Smooth muscle cell of the brain vasculature (primary cell): ENCODE measurements around the gene TSPAN9.

Experiments
- DNase-seq: peaks from one replicate; pipeline ENCODE4 v3.0.0-alpha.2; 2012; ENCODE audit warnings: low read depth, low spot score

TSPAN9 gene

DNA sequence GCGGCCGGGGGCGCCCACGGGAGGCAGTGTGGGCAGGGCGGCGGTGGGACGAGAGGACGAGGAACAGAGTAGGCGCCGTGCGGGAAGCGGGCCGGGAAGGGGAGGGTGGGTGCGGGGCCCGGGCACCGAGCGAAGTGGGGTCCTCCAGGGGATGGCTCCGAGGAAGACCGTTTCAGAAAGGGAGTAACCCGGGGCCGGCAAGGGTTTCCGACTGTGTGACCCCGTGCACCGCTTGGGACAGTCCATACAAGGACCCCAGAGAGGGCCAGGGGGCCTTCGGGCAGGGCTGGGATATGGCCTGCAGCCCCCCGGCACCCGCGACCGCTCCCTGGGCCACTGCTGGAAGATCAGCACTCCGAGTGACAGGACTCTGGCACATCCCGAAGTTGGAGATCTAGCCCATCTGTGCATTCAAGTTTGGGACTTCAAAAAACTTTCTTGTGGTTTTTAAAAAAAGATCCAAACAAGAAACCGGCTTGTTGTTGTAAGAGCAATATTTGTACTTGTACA, 448 bp downstream of the TSPAN9 start:
- no peak for DNase-seq

DNA sequence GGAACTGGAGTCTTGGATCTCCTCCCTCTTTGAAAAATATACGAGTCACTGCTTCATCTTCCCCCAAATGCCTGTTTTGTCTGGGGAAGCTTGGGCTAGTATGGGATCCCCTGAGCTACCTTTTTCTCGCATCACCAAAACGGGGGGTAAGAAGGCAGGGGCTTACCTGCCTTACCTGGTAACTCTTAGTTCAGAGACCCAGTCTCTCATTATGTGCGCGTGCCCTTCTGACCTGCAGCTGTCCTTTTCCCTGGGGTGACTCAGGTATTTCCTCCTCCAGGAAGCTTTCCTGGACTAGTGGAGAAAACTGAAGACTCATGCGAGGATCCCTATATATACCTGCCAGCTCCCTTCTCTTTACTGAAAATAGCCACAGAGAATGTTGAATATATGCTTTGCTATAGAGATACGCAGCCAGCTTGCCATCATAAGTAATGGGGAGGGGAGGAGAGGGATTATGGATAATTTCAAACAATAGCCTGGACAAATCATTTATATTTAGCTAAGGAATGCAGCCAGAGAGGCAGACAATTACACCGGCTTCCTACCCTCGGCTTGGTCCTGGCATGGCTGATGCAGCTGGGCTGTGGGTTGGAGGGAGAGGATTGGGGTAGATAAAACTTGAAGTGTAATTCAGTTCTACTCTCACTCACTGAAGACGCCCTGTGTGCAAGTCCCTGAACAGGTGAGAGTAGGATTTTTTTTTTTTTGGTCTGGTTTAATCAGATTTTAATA, 1.1 kb downstream of the TSPAN9 start:
- no peak for DNase-seq

DNA sequence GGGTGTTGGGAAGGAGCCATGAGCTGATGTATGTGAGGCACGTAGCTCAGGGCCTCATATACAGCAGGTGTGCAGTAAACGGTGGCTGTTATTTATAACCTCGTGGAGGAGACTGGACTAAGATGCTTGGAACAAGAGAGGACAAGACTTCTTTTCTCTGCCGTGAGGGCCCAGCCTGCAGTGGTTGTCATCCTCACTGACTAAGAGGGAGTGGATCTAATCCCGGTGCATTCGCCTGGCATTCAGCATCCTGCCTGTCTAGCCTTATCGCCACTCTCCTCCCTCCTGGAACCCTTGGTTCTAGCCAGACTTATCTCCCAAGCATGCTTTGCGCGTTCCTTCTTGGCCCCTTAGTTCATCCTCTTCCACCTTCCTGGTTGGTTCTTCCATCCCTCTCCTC, 3.9 kb downstream of the TSPAN9 start:
- DNase-seq = no peak

DNA sequence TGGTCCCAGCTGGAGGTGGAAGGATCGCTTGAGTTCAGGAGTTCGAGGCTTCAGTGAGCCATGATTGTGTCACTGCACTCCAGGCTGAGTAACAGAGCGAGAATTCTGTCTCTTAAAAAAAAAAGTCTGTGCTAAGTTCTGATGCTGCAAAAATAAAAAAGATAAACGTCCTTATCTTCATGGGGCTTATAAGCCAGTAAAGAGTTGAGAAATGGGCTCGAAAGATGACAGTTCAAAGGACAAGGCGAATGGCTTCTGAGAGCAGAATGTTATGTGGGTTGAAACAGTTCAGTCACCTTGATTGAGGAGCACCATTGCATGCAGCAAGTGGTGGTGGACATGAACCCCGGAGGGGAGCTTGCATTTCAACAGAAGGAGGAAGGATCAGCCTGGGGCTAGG, 4.7 kb downstream of the TSPAN9 start:
- no peak for DNase-seq

DNA sequence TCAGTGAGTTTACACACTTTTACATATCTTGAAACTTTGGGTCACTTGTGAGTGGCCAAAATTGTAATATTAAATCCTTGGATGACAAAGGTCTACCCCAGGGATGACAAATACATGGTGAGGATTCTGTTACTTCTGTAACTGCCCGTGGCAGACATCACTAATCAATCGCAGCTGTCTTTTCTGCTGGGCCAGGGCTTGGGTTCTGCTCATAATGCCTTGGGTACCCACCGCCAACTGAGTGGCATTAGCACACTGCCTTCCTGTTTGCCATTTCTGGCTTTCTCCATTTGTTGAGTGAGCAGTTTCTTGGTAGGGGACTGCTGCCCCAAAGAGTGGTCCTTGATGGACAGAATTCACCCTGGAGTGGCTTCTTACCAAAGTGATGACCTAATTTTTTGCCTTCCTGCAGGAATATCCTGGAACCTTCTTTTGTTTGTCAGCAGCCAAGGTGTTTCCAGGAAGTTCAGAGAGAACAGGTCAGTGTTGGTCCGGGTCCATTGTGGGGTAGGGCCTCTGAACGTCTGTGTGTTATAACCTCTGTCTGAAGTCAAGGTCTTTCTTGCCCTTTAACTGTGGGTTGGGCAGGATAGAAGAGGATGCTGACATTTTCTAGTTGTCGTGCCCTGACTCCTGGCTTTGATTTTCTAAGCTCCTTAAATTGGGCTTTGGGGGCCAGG, 6.2 kb downstream of the TSPAN9 start:
- no peak for DNase-seq

DNA sequence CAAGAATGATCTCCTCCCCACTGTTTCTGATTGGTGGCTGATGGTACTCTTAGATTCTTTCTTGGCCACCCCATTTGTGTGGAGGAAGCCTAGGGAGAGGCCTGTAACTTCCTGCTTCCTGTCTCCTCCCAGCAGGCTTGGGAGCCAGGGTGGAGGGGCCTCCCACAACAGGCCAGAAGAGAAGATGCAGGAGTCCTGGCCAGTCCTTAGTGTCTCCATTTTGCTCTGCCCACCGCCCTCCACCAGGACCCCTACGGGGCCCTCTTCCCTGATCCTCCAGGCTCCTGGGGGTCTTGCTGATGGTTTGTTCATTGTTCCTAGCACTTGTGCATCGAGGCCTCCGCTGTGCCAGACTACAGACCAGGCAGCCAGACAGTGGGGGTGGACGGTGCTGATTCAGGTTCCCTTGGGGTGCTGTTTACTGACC, 6.8 kb downstream of the TSPAN9 start:
- no peak for DNase-seq

DNA sequence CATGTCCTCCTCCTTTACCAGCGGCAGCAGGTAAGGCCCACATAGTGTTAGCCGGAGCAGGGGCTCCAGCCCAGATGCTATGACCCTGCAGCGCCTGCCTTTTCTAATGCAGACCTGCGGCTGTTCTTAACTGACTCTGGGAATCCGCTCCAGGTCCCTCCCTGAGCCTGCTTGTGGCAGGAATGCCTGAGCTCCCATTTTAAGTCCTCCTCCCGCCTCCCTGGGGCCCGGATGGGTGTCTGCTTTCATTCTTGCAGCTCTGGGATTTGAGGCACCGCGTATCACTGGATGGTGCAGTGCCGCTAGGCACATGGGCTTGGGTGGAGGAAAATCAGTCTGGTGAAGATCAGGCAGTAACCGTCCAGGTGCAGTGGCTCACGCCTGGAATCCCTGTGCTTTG, 7.6 kb downstream of the TSPAN9 start:
- no peak for DNase-seq

DNA sequence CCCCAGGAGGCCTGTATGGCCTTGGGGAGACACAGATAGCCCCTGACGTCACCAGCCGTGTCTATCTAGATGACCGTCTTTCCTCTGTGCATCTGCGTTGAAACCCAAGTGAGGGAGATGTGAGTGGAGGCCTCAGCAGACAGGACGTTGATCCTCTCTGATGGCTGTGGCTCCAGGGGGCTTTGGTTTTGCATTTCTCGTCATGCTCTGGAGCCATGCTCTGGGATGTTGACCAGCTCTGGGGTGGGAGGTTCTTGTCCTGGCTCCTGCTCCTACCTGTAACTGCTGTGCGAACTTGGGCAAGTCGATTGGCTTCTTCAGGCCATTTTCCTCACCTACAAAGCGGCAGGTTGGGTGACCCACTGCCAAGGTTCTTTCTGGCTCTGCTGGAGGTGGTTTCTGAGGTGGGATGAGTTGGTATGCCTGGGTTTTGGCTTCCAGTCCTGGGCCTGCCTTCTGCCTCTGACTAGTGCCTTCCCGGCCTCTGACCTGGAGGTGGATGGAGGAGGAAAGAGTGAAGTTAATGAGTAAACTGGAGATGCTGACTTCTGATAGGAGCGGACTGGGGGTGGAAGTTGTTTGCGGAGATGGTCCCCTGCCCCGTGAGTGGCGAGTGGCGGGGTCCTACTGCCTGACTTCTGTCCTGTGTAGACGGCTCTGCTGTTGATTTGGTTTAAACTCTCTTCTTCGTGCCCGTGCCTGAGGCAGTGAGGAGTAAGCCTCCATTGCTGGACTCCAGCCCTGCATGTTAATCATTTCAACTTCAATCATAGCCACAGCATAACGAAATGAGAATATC, 8.4 kb downstream of the TSPAN9 start:
- DNase-seq = no peak

DNA sequence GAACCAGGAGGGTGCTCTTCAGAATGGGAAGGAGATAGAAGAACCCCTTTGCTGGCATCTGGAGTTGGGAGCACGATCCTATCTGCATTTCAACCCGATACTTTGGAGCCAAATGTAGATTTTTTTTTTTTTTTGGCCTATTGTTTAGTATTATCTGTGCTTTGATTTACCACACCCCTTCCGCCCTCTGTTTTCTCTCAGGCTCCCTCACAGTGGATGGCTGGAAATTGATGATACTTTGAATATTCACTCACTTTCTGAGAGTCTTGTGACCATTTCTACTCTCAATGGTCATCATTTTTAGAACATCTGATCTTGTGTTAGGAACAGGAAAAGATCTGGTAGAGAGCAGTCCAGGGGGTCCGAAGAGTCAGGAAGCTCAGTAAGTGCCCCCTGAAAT, 9.0 kb downstream of the TSPAN9 start:
- DNase-seq = no peak

DNA sequence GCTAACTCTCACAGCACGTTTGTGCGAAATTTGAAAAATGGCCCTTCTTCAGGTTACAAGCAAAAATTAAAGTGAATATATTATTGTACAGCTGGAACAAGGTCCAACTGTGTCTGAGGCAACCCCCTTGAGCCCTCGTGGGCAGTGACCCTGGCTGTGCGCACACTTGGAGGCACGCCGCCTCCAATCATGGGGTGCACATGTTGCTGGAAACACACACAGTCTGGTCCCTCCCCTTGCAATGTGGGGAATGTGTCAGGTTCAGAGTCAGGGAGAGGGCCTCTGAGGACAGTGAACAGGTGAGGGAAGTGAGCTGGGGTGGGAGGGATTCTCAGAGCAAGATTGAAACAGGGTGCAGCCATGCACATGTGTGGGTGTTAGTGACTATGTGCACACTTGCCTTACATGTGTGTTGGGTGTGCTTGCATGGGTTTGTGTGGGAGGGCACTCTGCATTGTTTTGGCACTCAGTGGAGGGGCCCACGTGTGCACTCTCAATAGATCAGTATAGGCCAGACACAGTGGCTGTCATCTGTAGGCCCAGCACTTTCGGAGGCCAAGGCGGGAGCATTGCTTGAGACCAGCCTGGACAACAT, 9.6 kb downstream of the TSPAN9 start:
- DNase-seq = no peak

DNA sequence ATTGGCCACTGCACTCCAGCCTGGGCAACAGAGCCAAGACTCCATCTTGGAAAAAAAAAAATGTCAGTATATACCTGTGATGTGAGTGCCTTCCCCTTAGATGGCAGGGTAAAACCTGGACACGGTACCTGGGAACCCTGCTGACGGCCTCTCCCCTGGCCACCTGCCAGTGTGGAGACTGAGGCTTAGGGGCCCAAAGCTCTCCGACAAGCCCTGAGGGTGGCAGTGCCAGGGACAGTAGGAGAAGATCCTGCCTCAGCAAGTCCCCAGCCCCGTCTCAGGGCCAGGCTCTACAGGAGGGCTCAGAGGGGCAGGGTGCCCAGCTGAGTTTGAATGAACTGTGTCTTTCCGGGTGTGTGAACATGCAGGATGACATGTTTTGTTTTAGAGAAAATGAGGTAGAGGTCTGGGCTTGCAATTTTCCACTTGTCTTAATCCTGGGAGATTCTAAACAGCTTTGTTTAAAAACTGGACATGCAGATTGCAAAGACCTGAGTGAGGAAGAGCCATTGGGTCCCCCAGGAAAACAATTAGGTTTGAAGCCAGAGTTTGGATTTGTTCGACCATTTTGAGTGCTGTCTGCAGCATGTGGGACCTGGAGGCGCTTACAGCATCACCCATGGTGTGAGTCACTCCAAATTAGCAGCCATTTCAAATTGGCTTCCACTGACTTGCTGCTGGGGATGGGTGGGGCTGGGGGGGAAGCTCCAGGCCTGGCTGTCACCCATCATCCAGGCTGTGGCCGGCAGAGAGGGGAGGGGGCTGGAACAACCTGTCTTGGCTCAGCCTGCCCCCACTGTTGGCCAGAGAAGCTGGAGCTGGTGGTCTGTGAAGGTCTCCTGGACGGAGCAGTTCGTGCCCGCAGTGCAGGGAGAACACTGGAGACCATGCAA, 10.8 kb downstream of the TSPAN9 start:
- no peak for DNase-seq

DNA sequence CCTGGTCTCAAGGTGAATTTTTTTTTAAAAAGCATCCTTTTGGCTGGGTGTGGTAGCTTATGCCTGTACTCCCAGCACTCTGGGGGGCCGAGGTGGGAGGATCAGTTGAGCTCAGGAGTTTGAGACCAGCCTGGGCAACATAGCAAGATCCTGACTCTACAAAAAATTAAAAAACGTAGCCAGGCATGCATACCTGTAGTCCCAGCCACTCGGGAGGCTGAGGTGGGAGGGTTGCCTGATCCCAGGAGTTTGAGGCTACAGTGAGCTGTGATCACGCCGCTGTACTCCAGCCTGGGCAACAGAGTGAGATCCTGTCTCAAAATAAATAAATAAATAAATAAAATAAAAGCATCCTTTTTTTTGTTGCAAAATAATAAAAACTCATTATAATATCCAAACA, 12.4 kb downstream of the TSPAN9 start:
- no peak for DNase-seq

DNA sequence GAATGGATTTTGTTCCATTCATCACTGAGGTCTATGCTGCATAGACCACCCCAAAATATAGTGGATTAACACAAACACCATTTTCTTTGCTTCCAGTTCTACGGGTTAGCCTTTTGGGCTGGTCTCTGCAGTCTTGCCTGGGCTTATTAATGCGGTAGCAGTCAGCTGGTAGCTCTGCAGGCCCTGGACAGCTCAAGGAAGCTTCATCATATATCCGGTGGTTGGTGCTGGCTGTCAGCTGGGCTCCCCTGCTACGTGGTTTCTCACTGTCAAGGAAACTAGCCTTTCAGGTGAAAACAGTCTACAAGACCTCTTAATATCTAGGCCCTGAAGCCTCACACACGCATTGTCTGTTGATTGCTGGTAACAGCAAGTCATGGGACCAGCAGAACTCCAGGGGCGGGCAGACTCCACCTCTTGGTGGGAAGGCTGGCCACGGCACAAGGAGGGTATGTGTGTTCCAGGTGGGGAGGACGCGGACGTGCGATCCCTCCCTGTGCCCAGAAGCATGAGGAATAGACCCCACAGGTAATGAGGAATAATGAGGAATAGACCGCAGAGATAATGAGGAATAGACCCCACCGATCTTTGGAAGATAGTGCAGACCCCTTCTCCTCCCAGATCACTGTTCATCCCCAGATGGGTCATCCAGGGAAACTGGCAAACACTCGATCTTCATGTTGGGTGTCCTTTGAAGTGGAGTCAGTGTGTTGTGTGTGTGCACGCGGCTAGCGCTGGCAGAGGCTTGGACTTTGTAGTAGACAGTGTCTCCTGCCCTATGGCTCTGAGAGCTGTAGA, 13.3 kb downstream of the TSPAN9 start:
- no peak for DNase-seq

DNA sequence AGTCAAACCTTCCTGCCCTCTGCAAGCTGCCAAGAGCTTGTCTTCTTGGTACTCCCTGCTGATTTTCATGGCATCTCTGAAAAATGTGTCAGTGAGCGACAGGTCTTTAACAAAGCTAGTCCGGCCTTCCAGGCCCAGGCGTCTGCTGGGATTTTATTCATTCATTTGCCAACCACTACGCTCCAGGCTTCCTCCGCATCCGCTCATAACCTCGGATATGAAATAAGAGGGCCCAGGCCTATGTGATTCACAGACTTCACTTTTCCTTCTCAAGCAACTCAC, 13.8 kb downstream of the TSPAN9 start:
- no peak for DNase-seq

DNA sequence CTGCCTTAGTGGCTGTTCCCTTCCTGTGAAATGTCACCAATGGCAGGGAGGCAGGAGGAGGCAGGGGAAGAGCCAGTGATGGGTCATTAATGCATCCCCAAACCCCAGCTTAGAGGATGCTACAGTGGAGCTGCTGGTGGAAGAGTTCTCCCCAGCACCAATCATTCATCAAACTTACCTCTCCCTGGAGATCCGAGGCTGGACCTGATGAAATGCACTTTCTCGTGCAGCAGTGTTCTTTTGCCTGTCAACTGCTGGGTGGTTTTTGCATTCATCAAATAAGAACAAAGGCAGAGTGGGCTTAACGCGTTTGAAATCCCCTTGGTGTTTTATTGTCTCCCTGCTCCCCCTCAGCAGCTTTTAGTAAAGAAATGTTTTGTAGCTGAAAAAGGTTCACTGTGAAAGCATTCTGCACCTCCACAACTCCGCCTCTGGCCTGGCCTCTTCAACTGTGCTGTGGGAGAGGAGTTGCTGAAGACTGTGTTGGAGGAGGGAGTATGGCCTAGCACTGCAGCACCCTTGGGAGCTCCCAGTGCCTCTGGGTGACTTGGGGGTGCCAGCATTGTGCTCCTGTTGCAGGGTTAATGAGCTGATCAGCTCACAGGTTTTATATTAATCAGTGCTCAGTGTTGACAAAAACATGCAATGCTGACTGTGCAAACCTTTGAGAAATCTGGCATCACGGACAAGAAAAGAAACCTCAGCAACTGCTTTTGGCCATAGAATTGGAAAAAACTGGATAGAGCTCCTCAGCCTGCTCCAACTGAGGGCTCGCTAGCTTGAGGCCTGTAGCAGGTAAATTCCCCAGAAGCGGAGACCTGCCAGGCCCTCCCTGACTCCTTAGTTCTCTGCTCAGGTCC, 14.4 kb downstream of the TSPAN9 start:
- DNase-seq = no peak

DNA sequence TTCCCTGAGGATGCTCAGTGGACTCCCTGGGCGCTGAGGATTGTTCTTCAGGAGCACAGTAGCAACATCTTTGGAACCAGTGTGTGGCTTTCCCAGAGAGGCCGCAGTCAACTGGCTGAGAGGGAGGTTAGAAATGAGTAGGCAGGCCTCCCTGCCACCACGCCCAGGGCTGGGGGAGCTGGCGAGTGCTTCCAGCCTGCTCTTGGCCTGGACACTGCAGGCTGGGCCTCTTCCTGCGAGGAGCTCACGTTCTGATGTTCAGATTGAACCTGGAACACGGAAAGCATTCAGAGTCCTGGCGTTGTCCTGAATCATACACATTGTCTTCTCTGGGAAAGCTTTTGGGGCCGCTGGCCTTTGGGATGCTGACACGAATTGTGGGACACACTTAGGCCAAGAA, 15.6 kb downstream of the TSPAN9 start:
- no peak for DNase-seq

DNA sequence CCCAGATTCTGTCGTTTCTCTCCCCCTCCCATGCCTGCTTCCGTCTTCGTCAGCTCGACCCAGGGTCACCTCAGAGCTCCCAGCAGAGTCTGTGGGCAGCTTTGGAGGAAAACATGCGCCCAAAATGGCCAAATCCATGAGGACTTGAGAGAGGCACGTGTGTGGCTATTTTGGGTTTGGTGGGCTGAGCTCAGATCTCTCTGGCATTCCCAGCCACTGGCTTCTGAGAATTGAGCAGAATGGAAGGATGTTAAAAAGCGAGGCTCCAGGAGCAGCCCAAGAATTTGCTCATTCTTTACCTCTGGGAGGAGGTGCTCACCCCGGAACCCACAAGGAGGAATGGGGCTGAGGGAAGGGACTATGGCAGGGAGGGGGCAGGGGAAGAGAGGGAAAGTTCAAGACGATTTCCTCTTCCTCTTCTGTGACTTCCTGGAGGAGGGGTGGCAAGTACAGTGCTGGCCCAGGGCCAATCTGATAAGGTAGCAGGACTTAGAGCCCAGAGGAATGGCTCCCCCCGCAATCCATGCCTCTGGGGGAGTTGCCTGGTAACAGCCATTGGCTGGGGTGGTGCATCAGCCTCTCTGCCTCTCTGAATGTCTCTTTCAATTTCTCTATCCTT, 20.1 kb downstream of the TSPAN9 start:
- no peak for DNase-seq

DNA sequence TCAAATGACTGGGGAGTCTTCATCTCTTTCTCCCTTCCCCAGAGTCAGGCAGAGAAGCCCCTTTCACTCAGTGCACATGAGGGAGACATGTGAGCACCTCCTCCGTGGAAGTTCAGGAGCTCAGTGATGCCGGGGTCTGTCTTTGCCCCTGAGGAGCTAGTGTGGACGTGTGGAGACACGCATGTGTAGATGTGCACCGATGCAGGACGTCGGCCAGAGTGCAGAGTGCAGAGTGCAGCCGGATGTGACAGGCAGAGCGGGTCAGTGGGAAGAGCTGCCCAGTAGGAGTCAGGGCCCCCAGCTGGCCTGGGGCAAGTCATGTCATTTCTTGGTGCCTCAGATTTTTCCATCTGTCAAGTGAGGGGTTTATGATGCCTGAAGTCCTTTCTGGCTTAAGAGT, 20.7 kb downstream of the TSPAN9 start:
- DNase-seq = no peak

DNA sequence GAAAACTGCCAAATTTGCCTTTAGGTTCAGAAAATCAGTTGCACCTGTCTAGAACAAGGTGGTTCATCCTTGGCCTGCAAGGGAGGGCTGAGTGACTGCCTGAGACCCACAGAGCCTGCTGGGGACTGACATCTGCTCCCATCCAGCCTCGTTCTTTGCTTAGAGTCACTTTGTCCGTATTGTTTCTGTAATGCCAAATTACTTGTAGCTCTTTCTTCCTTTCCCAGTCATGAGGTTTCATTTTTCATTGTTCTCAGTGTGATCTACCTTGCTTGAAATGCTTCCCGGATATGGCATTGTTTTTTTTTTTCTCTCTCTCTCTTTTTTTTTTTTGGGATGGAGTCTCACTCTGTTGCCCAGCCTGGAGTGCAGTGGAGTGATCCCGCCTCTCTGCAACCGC, 21.3 kb downstream of the TSPAN9 start:
- DNase-seq = no peak
